A673 (cell line): ENCODE measurements around the gene SDF2L1.

Source experiments
- EZH2 ChIP-seq: fragments of 200-600 bp; sonication (generic); IDR thresholded peaks from 2 replicates; pipeline ENCODE4 v1.6.1; 2017; ENCODE audit warnings: borderline replicate concordance, low read depth, mild to moderate bottlenecking, mixed read lengths, antibody characterized with exemption, low read length; ENCODE audit not compliant: poor library complexity, severe bottlenecking
- TF ChIP-seq, protein P1 (sequence below): fragments of 300-800, 200-600 bp; sonication (generic); conservative IDR thresholded peaks from 2 replicates; pipeline ENCODE4 v1.5.1; 2017; ENCODE audit warnings: low read depth, mild to moderate bottlenecking, antibody characterized with exemption, low read length, moderate library complexity, mixed read lengths

DNA sequence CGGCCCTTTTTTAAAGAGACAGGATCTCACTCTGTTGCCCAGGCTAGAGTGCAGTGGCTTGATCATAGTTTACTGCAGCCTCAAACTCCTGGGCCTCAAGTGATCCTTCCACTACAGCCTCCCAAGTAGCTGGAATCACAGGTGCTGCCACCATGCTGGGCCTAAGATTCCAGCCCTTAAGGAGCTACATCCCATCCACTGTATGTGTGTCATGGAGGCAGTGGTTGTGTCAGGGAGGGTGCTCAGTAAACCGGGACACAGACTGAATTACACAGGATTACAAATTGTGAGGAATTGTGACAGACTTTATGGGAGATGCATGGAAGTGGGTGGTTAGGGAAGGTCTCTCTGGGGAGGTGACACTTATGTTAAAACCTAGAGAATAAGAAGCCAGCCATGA is 21.6 kb downstream of the SDF2L1 start:
- TF ChIP-seq, protein P1, sequence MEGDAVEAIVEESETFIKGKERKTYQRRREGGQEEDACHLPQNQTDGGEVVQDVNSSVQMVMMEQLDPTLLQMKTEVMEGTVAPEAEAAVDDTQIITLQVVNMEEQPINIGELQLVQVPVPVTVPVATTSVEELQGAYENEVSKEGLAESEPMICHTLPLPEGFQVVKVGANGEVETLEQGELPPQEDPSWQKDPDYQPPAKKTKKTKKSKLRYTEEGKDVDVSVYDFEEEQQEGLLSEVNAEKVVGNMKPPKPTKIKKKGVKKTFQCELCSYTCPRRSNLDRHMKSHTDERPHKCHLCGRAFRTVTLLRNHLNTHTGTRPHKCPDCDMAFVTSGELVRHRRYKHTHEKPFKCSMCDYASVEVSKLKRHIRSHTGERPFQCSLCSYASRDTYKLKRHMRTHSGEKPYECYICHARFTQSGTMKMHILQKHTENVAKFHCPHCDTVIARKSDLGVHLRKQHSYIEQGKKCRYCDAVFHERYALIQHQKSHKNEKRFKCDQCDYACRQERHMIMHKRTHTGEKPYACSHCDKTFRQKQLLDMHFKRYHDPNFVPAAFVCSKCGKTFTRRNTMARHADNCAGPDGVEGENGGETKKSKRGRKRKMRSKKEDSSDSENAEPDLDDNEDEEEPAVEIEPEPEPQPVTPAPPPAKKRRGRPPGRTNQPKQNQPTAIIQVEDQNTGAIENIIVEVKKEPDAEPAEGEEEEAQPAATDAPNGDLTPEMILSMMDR = no peak
- no peak for TF ChIP-seq EZH2
